CD14-positive monocyte (primary cell): ENCODE measurements around the gene MIDN. TPM values are rescaled to one million over a fixed set of nuclear protein-coding genes. Genes with fewer than 3 reads are reported as not detected.
A peak's percentile ranks its signal among the peaks of the same experiment; 100 is the strongest.

Experiments
- DNase-seq, 3 donors: peaks; one replicate each; pipeline ENCODE4 v3.0.0-alpha.2; 2011 to 2022
- H2AFZ ChIP-seq: 2 replicates; pipeline ENCODE4 v1.6.0; 2012; ENCODE audit warnings: mild to moderate bottlenecking, low read depth, low read length, inconsistent platforms; ENCODE audit not compliant: insufficient read depth, poor library complexity, severe bottlenecking
- H3K27ac ChIP-seq, 2 donors: 1 replicate in 1 of 2; 2 replicates in 1 of 2; pipeline ENCODE4 v1.5.1; 2012 to 2013; ENCODE audit warnings: low read length in 2 of 2, control low read depth in 1 of 2, inconsistent platforms in 1 of 2, low read depth in 1 of 2, mild to moderate bottlenecking in 1 of 2
- H3K27me3 ChIP-seq, 2 donors: one replicate each; pipeline versions ENCODE4 v1.6.0 to v1.6.1; 2011 to 2013; ENCODE audit warnings: low read length in 2 of 2; ENCODE audit not compliant: control insufficient read depth in 2 of 2, insufficient read depth in 2 of 2
- H3K36me3 ChIP-seq, 2 donors: replicated peaks in 1 of 2; 1 replicate in 1 of 2; 2 replicates in 1 of 2; pipeline versions ENCODE4 v1.5.1 to v1.6.1; 2012 to 2013; ENCODE audit warnings: low read length in 2 of 2, control low read depth in 1 of 2, inconsistent platforms in 1 of 2, mild to moderate bottlenecking in 1 of 2; ENCODE audit not compliant: insufficient read depth in 2 of 2, control insufficient read depth in 1 of 2
- H3K4me1 ChIP-seq, 2 donors: 1 replicate in 1 of 2; 2 replicates in 1 of 2; pipeline versions ENCODE4 v1.5.1 to v1.6.1; 2012 to 2013; ENCODE audit warnings: low read length in 2 of 2, control low read depth in 1 of 2, inconsistent platforms in 1 of 2, mild to moderate bottlenecking in 1 of 2, moderate library complexity in 1 of 2; ENCODE audit not compliant: insufficient read depth in 2 of 2, control insufficient read depth in 1 of 2
- H3K4me2 ChIP-seq: replicated peaks from 2 replicates; pipeline ENCODE3; 2012; ENCODE audit warnings: low read length, moderate library complexity, mild to moderate bottlenecking; ENCODE audit not compliant: poor library complexity, severe bottlenecking; ENCODE audit errors: extremely low read depth
- H3K4me3 ChIP-seq, 3 experiments: fragments of 200-600 bp in 1 of 3; sonication (generic) in 1 of 3; replicated peaks in 1 of 3; 1 replicate in 2 of 3; 2 replicates in 1 of 3; pipeline ENCODE4 v1.5.1; 2011 to 2013; ENCODE audit warnings: low read length in 3 of 3, mild to moderate bottlenecking in 3 of 3, control low read depth in 2 of 3, low read depth in 2 of 3, inconsistent platforms in 1 of 3, moderate library complexity in 1 of 3
- H3K79me2 ChIP-seq: 2 replicates; pipeline ENCODE4 v1.6.0; 2012; ENCODE audit warnings: mild to moderate bottlenecking, control low read depth, inconsistent platforms, low read length, moderate library complexity; ENCODE audit not compliant: insufficient read depth
- H3K9ac ChIP-seq: 2 replicates; pipeline ENCODE4 v1.6.0; 2017; ENCODE audit warnings: low read length, mild to moderate bottlenecking; ENCODE audit not compliant: insufficient read depth, poor library complexity, severe bottlenecking
- H3K9me3 ChIP-seq, 2 donors: replicated peaks in 1 of 2; 1 replicate in 1 of 2; 2 replicates in 1 of 2; pipeline versions ENCODE4 v1.5.1 to v1.6.1; 2012 to 2013; ENCODE audit warnings: low read length in 2 of 2, control low read depth in 1 of 2; ENCODE audit not compliant: control insufficient read depth in 1 of 2, insufficient read depth in 1 of 2
- H4K20me1 ChIP-seq: 2 replicates; pipeline ENCODE4 v1.6.0; 2012; ENCODE audit warnings: mild to moderate bottlenecking, low read length, control low read depth, moderate library complexity; ENCODE audit not compliant: insufficient read depth
- H3K27ac Mint-ChIP-seq, 7 donors: one replicate each; pipeline ENCODE4 v1.8.0; 2020; ENCODE audit warnings: mild to moderate bottlenecking in 7 of 7, mixed read lengths in 7 of 7, moderate library complexity in 6 of 7, inconsistent platforms in 2 of 7
- H3K27me3 Mint-ChIP-seq, 3 donors: one replicate each; pipeline ENCODE4 v1.8.0; 2021 to 2022; ENCODE audit warnings: low read depth in 3 of 3, mild to moderate bottlenecking in 3 of 3, mixed read lengths in 3 of 3, moderate library complexity in 3 of 3, inconsistent platforms in 1 of 3
- H3K36me3 Mint-ChIP-seq, 2 donors: one replicate each; pipeline ENCODE4 v1.8.0; 2020; ENCODE audit warnings: mixed read lengths in 2 of 2, inconsistent platforms in 1 of 2, mild to moderate bottlenecking in 1 of 2
- H3K4me1 Mint-ChIP-seq: one replicate; pipeline ENCODE4 v1.8.0; 2020; ENCODE audit warnings: mild to moderate bottlenecking, mixed read lengths
- H3K4me3 Mint-ChIP-seq, 2 donors: one replicate each; pipeline ENCODE4 v1.8.0; 2020; ENCODE audit warnings: mild to moderate bottlenecking in 2 of 2, mixed read lengths in 2 of 2, moderate library complexity in 1 of 2
- H3K9me3 Mint-ChIP-seq, 7 donors: one replicate each; pipeline ENCODE4 v1.8.0; 2020 to 2022; ENCODE audit warnings: mixed read lengths in 7 of 7, mild to moderate bottlenecking in 6 of 7, moderate library complexity in 6 of 7, inconsistent platforms in 2 of 7
- WGBS: methylation state at CpG from one replicate; pipeline ENCODE4 v1.1.5; 2013; ENCODE audit warnings: missing lambda C conversion rate; ENCODE audit not compliant: insufficient coverage; 5-methylcytosine and 5-hydroxymethylcytosine counted together
- intact Hi-C, 2 donors: fragments of 100-400 bp; cut with micrococcal nuclease; formaldehyde crosslinking; loops; one replicate each; pipeline versions ENCODE4 v1.15.0 to v1.15.1; 2023
- polyA plus RNA-seq, 3 donors: library from polyadenylated mRNA; depleted of rRNA in 1 of 3; unstranded in 2 of 3; stranded (reverse) in 1 of 3; fragments of 300-500 nt in 2 of 3; fragments of >200 nt in 1 of 3; fragmentation: Illumina TruSeq in 2 of 3; gene quantifications; 1 replicate in 2 of 3; 2 replicates in 1 of 3; pipeline ENCODE4 v1.2.3, GENCODE V29; 2012 to 2021
- TF ChIP-seq, protein P1 (sequence below): fragments of 200-600 bp; IDR thresholded peaks from one replicate; pipeline ENCODE4 v1.8.0; 2022; ENCODE audit warnings: antibody characterized with exemption, mild to moderate bottlenecking

The MIDN gene
- polyA plus RNA-seq, 3 donors: 5.6 to 301 (median 11.0) TPM

DNA sequence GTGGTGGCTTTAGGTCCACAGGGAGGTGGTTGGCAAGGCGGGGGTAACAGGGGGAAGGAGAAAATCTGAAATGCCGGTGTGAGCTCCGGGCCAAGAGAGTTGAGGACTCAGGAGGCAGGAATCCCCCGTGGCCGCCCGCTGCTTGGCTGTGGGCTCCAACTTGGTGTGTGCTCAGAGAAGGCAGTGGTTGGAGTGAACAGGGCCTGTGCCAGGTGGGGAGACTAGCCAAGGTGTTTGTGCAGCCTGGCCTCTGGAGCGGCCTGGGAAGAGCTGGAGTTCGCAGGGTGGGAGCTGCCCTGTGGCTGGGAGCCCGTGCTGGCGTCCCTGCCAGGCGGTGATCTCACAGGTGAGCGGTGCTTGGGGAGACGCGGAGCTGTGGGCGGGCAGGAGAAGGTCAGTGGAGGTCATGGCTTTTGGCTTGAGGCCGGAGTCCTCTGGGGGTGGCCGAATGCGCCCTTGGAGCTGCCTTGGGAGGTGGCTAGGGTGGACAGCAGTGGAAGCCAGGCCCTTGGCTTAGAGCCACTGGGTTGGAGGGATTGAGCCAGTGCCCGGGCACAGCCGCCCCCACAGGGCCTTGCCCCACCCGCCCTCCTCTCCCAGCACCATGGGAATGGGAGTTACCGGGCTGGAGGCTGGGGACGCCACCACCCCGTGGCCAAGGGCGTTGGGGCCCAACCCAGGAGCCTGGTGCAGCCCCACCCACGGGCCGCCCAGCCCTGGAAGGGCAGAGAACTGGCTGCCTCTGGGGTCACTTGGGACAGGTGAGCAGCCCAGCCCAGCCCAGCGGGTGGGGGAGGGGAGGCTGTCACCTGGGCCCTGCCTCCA, 13.6 kb downstream of the MIDN start:
- H3K4me1 Mint-ChIP-seq: peaks cover 54% of the 10 kb centered on the region
- intact Hi-C loops: no loop called here

DNA sequence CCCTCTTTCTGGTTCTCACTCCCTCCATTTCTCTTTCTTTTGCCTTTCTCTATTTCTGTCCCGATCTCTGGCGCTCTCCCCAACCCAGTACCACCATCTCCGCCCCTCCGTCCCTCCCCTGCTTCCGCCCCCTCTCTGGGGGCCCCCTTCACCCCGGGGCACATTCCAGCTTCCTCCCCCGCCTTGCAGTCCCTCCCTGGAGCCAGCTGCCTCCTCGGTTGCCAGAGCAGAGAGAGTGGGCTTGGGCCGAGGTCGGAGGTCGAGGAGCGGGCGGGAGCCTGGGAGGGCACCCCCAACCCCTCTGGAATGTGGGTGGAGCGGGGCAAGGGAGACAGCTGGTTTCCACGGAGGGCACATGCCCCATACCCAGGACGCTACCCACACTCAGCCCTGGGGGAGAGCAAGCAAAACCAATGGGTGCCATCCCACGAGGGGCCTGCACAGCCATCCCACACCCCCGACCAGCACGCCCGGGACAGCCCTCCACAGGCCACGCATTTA, 14.3 kb downstream of the MIDN start:
- DNase-seq: no peak
- 26% methylated on average over 13 of the region's 21 CpGs for WGBS
- Histone ChIP-seq H3K4me3 (peak overlapping the region in 1 of 3 experiments; percentile 93), H3K4me1 (peaks cover 67 to 80% of the 10 kb centered on the region in 2 donors), H3K9ac (peak overlapping the region; percentile 87), H2AFZ (no peak overlapping the region), H3K79me2 (peaks cover 24% of the 10 kb centered on the region), H3K36me3 (peaks cover 5 to 7% of the 10 kb centered on the region in 2 donors), H3K9me3 (no peaks in the 10 kb centered on the region), H3K27ac (no peak overlapping the region), H3K4me2 (peak overlapping the region; percentile 95), H4K20me1 (peaks cover 37% of the 10 kb centered on the region), H3K27me3 (peaks cover 0 to 7% of the 10 kb centered on the region in 2 donors)
- Mint-ChIP-seq H3K9me3 (peaks cover 0 to 2% (median 0%) of the 10 kb centered on the region in 7 donors), H3K27ac (peak overlapping the region in 4 of 7 donors; percentile 11 to 74 (median 38)), H3K4me3 (peak overlapping the region; percentile 15 to 16), H3K27me3 (peaks cover 10 to 20% (median 14%) of the 10 kb centered on the region in 3 donors), H3K36me3 (peaks cover 6 to 13% of the 10 kb centered on the region in 2 donors), H3K4me1 (peaks cover 56% of the 10 kb centered on the region)
- intact Hi-C loops: no loop called here
- TF ChIP-seq, protein P1, sequence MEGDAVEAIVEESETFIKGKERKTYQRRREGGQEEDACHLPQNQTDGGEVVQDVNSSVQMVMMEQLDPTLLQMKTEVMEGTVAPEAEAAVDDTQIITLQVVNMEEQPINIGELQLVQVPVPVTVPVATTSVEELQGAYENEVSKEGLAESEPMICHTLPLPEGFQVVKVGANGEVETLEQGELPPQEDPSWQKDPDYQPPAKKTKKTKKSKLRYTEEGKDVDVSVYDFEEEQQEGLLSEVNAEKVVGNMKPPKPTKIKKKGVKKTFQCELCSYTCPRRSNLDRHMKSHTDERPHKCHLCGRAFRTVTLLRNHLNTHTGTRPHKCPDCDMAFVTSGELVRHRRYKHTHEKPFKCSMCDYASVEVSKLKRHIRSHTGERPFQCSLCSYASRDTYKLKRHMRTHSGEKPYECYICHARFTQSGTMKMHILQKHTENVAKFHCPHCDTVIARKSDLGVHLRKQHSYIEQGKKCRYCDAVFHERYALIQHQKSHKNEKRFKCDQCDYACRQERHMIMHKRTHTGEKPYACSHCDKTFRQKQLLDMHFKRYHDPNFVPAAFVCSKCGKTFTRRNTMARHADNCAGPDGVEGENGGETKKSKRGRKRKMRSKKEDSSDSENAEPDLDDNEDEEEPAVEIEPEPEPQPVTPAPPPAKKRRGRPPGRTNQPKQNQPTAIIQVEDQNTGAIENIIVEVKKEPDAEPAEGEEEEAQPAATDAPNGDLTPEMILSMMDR: no peak

More for the DNA sequence above, 13.6 kb downstream of the MIDN start:
- 38% methylated on average over 24 of the region's 28 CpGs for WGBS
- H4K20me1 ChIP-seq: peaks cover 37% of the 10 kb centered on the region
- Mint-ChIP-seq H3K9me3 (peaks cover 0 to under 1% (median 0%) of the 10 kb centered on the region in 7 donors), H3K4me3 (peak overlapping the region; percentile 81 to 89), H3K27ac (peak overlapping the region; percentile 88 to 97 (median 94)), H3K27me3 (peaks cover 4 to 13% (median 9%) of the 10 kb centered on the region in 3 donors), H3K36me3 (peaks cover 10 to 19% of the 10 kb centered on the region in 2 donors)
- peak overlapping the region; percentile 87 for H3K9ac ChIP-seq
- H3K4me2 ChIP-seq: peak overlapping the region; percentile 95
- H3K4me1 ChIP-seq: peaks cover 67 to 80% of the 10 kb centered on the region in 2 donors
- H3K27me3 ChIP-seq: peaks cover 0 to under 1% of the 10 kb centered on the region in 2 donors
- H2AFZ ChIP-seq: peak overlapping the region; percentile 48
- peak overlapping the region in 1 of 2 donors; percentile 95 for H3K27ac ChIP-seq
- DNase-seq: peak in 1 of 3 donors; percentile 15
- H3K9me3 ChIP-seq: no peaks in the 10 kb centered on the region
- TF ChIP-seq, protein P1: no peak
- peak overlapping the region in 2 of 3 experiments; percentile 55 to 93 for H3K4me3 ChIP-seq
- H3K79me2 ChIP-seq: peaks cover 24% of the 10 kb centered on the region
- H3K36me3 ChIP-seq: peaks cover 12 to 13% of the 10 kb centered on the region in 2 donors
